Duodenal mucosa (tissue), 2 donors: ENCODE data around the gene MAPK14.
"Not testable (repeated sequence)": the region's sequence is repeated elsewhere in the genome, so short reads cannot be mapped to it uniquely, and the experiment has no call there.

ENCODE experiments used
- H3K27ac ChIP-seq: one replicate; pipeline ENCODE4 v1.7.0; 2013; ENCODE audit warnings: low read depth, low read length
- H3K27me3 ChIP-seq, 2 donors: one replicate each; pipeline ENCODE4 v1.7.0; 2013; ENCODE audit warnings: low read length in 2 of 2, control low read depth in 1 of 2; ENCODE audit not compliant: insufficient read depth in 2 of 2, control insufficient read depth in 1 of 2
- H3K36me3 ChIP-seq, 2 donors: one replicate each; pipeline ENCODE4 v1.7.0; 2013; ENCODE audit warnings: low read length in 2 of 2, control low read depth in 1 of 2; ENCODE audit not compliant: insufficient read depth in 2 of 2, control insufficient read depth in 1 of 2
- H3K4me1 ChIP-seq, 2 donors: one replicate each; pipeline ENCODE4 v1.7.0; 2013; ENCODE audit warnings: low read length in 2 of 2, control low read depth in 1 of 2; ENCODE audit not compliant: insufficient read depth in 2 of 2, control insufficient read depth in 1 of 2
- H3K4me3 ChIP-seq, 2 donors: one replicate each; pipeline ENCODE4 v1.7.0; 2013; ENCODE audit warnings: low read length in 2 of 2, low read depth in 1 of 2
- H3K9ac ChIP-seq, 2 donors: one replicate each; pipeline ENCODE4 v1.7.0; 2013; ENCODE audit warnings: low read length in 2 of 2, low read depth in 1 of 2
- H3K9me3 ChIP-seq, 2 donors: one replicate each; pipeline ENCODE4 v1.7.0; 2013; ENCODE audit warnings: low read length in 2 of 2, control low read depth in 1 of 2; ENCODE audit not compliant: control insufficient read depth in 1 of 2

The MAPK14 gene

DNA sequence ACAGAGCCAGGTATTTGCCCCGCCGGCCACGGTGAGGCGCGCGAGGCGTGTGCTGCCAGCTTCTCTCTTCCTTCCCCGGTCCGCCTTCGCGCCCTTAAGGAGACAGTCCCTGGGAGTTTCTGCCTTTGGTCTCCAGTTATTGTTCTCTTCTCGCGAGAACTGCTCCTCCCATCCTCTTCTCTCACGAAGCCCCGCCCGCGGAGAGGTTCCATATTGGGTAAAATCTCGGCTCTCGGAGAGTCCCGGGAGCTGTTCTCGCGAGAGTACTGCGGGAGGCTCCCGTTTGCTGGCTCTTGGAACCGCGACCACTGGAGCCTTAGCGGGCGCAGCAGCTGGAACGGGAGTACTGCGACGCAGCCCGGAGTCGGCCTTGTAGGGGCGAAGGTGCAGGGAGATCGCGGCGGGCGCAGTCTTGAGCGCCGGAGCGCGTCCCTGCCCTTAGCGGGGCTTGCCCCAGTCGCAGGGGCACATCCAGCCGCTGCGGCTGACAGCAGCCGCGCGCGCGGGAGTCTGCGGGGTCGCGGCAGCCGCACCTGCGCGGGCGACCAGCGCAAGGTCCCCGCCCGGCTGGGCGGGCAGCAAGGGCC, at the start of gene MAPK14:
Gene MAPK14, plus strand, starts transcription at position 308 of the 587 bp plus-strand sequence. CDS start 350 bp downstream, outside the sequence.
- Histone ChIP-seq H3K9ac (peak within 1 kb of the TSS; percentile 95 to 100), H3K27me3 (peaks cover 4 to 8% of the 10 kb centered on the region in 2 donors), H3K9me3 (no peaks in the 10 kb centered on the region), H3K4me3 (peak within 1 kb of the TSS; percentile 99 to 100), H3K36me3 (no peaks in the 10 kb centered on the region), H3K4me1 (peaks cover 17 to 20% of the 10 kb centered on the region in 2 donors), H3K27ac (peak within 1 kb of the TSS; percentile 91)

DNA sequence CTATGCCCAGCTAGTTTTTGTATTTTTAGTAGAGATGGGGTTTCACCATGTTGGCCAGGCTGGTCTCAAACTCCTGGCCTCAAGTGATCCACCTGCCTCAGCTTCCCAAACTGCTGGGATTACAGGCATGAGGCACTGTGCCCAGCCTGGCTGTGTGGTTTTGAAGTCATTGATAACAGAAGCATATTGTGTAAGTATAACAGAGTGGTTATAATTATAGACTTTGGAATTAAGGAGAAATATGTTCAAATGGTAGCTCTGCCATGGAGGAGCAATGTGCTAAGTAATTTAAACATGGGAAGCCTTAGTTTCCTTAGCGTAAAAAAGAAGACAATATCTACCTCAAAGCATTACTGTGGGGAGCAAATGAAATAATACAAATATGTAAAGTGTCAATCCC, 47.5 kb upstream of the MAPK14 start:
- not testable (repeated sequence) for H3K4me3 ChIP-seq, H3K9me3 ChIP-seq, H3K4me1 ChIP-seq, H3K27ac ChIP-seq, H3K9ac ChIP-seq, H3K36me3 ChIP-seq, H3K27me3 ChIP-seq

DNA sequence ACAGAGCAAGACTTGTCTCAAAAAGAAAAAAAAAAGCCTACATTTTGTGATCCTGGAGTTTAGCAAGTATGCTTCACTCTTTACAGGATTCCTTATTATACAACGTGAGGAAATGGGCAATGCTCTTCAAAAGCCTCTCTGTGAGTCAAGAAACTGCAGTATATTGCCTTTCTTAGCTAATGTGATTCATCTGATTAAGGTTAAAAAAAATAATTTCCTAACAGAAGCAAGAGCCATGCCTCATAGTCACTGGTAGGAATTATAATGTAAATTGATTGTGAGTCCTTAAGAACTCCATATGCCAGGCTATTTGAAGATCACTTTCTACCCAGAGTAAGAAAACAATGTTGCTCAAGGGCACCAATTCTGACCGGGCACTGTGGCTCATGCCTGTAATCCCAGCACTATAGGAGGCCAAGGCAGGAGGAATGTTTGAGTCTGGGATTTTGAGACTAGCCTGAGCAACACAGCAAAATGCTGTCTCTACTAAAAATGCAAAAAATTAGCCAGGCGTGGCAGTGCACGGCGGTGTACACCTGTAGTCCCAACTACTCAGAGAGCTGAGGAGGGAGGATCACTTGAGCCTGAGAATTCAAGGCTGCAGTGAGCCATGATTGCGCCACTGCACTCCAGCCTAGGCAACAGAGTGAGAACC, 46.5 kb upstream of the MAPK14 start:
- Histone ChIP-seq H3K27ac (no peak overlapping the region), H3K9ac (no peak overlapping the region), H3K4me1 (no peaks in the 10 kb centered on the region), H3K36me3 (no peaks in the 10 kb centered on the region), H3K27me3 (no peaks in the 10 kb centered on the region), H3K4me3 (no peak overlapping the region), H3K9me3 (no peaks in the 10 kb centered on the region)

DNA sequence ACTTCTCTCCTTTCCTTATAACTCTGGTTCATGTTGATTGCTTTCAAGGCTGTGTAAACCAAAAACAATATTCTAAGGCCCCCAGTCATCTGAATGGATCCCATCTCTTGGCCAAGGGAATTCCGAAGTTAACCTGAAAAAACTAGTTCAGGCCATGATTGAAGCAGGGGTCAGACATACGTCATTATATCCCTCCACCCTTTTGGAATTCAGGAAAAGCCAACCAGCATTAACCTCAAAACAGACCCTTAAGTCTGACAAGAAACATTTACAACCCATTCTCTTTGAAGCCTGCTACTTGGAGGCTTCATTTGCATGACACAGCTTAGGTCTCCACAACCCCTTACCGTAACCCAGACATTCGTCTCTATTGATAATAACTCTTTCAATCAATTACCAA, 42.9 kb upstream of the MAPK14 start:
- no peaks in the 10 kb centered on the region for H3K4me1 ChIP-seq
- no peaks in the 10 kb centered on the region for H3K27me3 ChIP-seq
- H3K9me3 ChIP-seq: no peaks in the 10 kb centered on the region
- no peak overlapping the region for H3K27ac ChIP-seq
- no peak overlapping the region for H3K9ac ChIP-seq
- H3K4me3 ChIP-seq: no peak overlapping the region
- no peaks in the 10 kb centered on the region for H3K36me3 ChIP-seq

DNA sequence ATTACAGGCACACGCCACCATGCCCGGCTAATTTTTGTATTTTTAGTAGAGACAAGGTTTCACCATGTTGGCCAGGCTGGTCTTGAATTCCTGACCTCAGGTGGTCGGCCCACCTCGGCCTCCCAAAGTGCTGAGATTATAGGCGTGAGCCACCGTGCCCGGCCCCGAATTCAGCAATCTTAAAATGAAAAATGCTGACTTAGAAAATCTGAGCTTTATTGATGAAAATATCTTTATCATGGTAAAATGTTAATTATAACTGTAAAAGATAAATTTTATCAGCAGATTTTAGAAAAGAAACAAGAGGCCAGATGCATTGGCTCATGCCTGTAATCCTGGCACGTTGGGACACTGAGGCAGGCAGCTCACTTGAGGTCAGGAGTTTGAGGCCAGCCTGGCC, 39.6 kb upstream of the MAPK14 start:
- H3K27me3 ChIP-seq, H3K27ac ChIP-seq, H3K4me3 ChIP-seq, H3K4me1 ChIP-seq, H3K36me3 ChIP-seq, H3K9me3 ChIP-seq, H3K9ac ChIP-seq: not testable (repeated sequence)

DNA sequence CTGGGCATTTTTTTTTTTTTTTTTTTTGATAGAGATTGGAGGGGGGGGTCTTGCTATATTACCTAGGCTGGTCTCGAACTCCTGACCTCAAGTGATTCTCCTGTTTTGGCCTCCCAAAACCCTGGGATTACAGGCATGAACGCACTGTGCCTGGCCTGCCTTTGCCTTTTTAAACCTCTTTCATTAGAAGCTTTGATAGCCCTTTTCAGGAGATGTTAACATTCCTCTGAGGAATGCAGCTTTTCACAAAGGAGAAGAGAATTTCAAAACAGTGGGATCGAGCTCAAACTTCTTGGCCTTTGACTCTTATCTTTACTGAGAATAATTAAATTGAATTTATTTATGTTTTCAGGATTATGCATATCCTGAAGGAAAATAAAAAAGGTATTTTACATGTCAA, 34.5 kb upstream of the MAPK14 start:
- Histone ChIP-seq H3K36me3 (no peaks in the 10 kb centered on the region), H3K9me3 (no peaks in the 10 kb centered on the region), H3K4me1 (no peaks in the 10 kb centered on the region), H3K4me3 (no peak overlapping the region), H3K27ac (no peak overlapping the region), H3K27me3 (no peaks in the 10 kb centered on the region), H3K9ac (no peak overlapping the region)

DNA sequence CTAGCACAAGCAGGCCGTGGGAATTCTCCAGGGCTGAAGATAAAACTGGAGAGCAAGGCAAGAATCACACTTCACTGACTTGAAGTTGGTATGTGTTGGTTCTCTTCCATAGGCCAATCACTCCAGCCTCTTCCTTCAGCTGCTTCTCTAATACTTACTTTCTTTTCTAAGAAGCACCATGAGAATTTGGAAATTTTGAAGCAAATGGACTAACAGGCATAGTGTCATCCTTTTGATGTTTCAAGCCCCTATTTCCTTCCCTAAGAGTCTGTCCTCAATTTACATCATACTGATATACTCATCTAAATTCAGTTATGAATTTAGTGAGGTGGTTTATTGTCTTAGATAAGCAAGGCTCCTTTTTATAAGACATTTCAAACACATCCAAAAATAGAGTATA, 27.2 kb upstream of the MAPK14 start:
- Histone ChIP-seq H3K36me3 (no peaks in the 10 kb centered on the region), H3K27me3 (no peaks in the 10 kb centered on the region), H3K9me3 (no peaks in the 10 kb centered on the region), H3K9ac (no peak overlapping the region), H3K27ac (no peak overlapping the region), H3K4me3 (no peak overlapping the region), H3K4me1 (no peaks in the 10 kb centered on the region)

DNA sequence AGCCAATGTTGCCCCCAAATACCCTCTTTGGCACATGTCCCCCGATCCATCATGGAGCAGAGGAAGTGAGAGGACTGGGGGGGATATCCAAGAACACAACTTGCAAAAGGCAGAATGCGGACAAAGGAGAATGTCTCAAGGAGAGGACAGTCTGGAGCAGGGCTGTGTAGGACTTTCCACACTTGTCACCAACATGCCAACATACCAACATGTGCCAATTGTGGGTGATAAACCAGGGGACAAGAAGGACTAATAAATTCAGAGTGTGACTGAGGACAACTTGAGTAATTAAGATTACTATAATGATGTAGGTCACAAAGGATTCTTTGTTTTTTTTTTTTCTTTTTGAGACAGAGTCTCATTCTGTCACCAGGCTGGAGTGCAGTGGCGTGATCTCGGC, 11.9 kb upstream of the MAPK14 start:
- Histone ChIP-seq H3K36me3 (no peaks in the 10 kb centered on the region), H3K9ac (no peak overlapping the region), H3K4me3 (no peak overlapping the region), H3K9me3 (no peaks in the 10 kb centered on the region), H3K27ac (no peak overlapping the region), H3K4me1 (peaks cover 0 to 4% of the 10 kb centered on the region in 2 donors), H3K27me3 (no peaks in the 10 kb centered on the region)

DNA sequence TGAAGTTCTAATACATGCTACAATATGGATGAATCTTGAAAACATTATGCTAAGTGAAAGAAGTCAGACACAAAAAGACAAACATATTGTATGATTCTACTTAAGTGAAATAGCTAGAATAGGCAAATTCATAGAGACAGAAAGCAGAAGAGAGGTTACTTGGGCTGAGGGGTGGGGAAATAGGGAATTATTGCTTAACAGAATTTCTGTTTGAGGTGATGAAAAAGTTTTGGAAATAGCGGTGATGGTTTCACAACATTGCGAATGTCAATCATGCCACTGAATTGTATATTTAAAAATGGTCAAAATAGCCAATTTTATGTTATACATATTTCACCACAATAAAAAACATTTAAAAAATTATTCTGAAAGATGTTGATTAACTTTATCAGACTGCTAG, 9.3 kb upstream of the MAPK14 start:
- no peak overlapping the region for H3K9ac ChIP-seq
- no peak overlapping the region for H3K27ac ChIP-seq
- peaks cover 0 to 4% of the 10 kb centered on the region in 2 donors for H3K4me1 ChIP-seq
- no peaks in the 10 kb centered on the region for H3K36me3 ChIP-seq
- no peaks in the 10 kb centered on the region for H3K27me3 ChIP-seq
- H3K9me3 ChIP-seq: no peaks in the 10 kb centered on the region
- no peak overlapping the region for H3K4me3 ChIP-seq

DNA sequence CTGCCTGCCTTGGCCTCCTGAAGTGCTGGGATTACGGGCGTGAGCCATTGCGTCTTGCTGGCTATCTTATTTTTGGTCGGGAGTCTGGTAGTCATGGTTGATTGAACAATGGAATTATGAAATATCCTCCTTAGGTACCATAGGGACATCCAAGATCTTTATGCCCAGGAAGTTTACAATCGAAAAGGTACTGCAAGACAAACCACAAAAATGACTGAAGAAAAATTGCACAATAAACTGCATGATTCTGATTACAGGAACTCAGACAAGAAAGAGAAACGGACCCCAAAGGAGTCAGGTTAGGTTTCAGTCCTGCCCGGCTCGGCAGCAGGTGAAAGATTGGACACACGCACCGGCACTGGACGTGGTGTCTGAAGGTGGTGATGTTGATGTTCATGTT, 8.4 kb upstream of the MAPK14 start:
- Histone ChIP-seq H3K36me3 (no peaks in the 10 kb centered on the region), H3K9me3 (no peaks in the 10 kb centered on the region), H3K27me3 (peaks cover under 1 to 2% of the 10 kb centered on the region in 2 donors), H3K4me3 (no peak overlapping the region), H3K4me1 (peaks cover 0 to 4% of the 10 kb centered on the region in 2 donors), H3K9ac (no peak overlapping the region), H3K27ac (no peak overlapping the region)
